Measurements from ENCODE around the gene KCNIP2.

DNA sequence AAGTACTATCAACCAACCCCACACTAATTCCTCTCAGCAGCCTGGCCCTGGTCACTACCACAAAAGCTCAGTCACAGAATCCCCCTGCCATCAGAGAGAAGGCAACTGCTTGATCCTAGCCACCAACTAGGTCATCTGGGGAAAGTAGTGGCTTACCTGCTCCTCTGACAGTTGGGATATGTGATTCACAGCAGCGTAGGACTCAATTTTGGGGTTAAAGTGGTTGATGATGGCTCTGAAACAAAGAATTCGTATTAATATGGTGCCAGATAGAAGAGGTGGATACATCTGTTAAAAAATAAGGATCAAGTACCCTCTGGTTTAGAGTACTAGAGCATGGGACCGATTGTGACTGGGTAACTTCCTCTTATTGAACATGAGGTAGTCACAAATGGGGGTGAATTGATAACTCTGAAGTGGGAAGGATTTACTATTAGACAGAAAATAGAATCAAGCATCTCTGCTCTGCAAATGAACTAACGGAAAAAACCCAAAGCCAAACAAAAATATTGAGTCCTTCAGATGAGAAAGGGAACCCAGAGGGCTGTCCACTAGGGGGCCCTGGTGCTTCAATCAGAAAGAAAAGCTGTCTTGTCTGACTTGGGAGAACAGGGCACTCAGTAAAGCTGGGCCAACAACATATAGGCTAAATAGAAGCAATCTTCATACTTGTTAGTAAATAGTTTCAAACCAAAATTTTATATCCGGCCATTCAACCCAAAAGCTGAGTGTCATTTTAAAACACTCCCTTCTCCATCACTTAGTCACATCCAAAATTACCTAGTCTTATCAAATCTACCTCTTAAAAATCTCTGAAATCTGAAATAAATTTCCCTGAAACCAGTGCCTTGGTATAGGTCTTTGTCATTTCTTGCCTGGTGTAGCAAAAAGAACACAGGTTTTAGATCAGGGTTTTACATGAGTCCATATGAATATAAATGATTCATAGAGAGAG is 45.9 kb upstream of the KCNIP2 start:
- TF ChIP-seq EZH2 (IDR thresholded peaks at IDR 0.05; ENCODE audit: insufficient read depth, poor library complexity, severe bottlenecking) (no peak), EZH2phosphoT487 (IDR thresholded peaks at IDR 0.05; ENCODE audit: insufficient read depth, low read depth) (no peak)

Data from GM23248 (cell line).